ENCODE results near the gene ROBO2. TPM values are rescaled to one million over a fixed set of nuclear protein-coding genes. Genes with fewer than 3 reads are reported as not detected.

ROBO2 gene
- total RNA-seq, 2 experiments from 2014 or later: not detected

DNA sequence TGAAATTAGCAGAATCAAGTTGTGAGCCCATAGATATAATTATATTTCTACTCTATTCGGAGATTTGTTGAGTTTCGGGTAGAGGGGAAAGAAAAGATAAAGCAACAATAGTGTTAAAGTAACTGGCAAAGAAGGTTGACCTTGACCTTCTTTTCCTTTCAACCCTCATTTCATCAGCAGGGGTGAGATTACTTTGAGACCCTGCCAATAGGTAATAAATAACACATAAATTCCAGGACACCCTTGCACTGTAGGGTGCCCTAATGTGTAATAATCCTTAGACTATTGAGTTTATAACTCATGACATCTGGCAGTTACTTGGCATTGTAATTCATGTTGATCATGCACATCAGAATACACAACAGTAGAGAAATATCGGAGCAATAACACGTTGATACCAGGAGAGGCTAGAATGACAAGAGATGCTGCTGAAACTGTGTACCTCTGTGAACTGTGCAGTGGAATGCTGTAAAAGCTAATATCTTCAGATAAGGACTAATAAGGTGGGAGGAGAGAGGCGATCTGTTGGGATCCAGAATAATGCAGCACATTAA, 426.7 kb downstream of the ROBO2 start:
- CTCF ChIA-PET: no interaction called here
- Mint-ChIP-seq H3K36me3 (ENCODE audit: low read depth) (no peaks in the 10 kb centered on the region), H3K4me1 (ENCODE audit: low read depth) (no peaks in the 10 kb centered on the region), H3K27me3 (ENCODE audit: low read depth) (no peaks in the 10 kb centered on the region), H3K27ac (no peak overlapping the region), H3K9me3 (peaks cover 10% of the 10 kb centered on the region), H3K4me3 (no peak overlapping the region)
- intact Hi-C loops (cut with micrococcal nuclease): no loop called here
- DNase-seq: no peak

DNA sequence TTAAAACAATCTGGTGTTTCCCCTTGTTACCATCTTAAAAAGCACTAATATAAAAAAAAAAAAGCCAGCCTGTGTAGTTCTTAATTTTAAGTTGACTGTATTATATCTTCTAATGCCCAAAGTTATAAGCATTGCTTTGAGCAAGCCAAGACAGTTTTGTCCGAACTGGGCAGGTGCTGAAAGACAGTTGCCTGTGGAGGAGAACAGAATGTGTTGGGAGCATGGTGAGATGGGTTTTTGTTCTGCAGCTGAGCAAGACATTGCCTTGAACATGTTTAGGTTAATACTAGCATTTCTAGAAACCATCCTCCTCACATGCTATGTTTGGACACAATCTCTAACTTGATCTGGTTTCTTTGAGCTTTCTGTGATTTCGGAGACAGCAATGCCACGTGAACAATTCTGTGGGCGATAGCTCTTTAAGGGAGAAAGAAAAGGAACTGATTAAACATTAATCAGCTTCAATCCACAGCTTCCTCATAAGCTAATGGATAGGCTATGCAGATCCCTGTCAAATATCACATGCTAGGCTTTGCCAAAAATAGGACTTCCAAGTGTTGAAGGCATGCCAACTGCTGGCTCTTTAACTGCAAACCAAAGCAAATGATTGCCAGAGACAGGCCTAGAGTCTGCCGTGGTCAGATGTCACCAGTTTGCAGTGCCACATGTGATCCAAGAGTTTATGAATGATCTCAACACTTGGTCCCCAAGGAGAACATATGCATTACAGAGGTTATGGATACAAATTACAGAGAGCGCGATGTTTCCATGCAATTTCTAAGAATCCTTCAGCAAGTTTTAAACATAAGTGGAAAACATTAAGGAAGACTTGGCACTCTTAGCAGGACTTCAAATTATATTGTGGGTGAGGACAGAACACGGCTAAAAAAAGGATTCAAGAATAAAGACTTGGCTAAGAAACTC, 428.1 kb downstream of the ROBO2 start:
- no peak for DNase-seq
- intact Hi-C loops (cut with micrococcal nuclease): no loop called here
- no peaks in the 10 kb centered on the region for H3K4me1 Mint-ChIP-seq (ENCODE audit: low read depth)
- peaks cover 16% of the 10 kb centered on the region for H3K9me3 Mint-ChIP-seq
- no peaks in the 10 kb centered on the region for H3K36me3 Mint-ChIP-seq (ENCODE audit: low read depth)
- no peaks in the 10 kb centered on the region for H3K27me3 Mint-ChIP-seq (ENCODE audit: low read depth)
- no peak overlapping the region for H3K27ac Mint-ChIP-seq
- H3K4me3 Mint-ChIP-seq: no peak overlapping the region
- CTCF ChIA-PET: no interaction called here

DNA sequence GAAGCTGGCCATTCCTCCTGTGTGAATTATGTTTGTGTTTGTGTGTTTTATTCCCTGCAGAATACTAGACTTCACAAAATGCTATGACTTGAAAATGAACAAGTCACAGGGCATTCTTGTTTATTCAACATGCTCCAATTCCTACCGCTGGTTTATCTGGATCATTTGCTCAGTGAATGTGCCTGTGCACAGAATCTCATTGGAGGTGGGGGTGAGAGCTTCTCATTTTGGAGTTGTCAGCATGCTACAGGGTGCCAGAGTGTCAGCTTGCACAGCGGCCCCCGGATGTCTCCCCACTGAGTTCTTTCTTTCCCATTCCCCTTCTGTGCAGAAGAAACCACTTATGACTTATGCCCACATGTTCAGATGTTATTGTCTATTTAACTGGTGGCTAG, 428.7 kb downstream of the ROBO2 start:
- no peaks in the 10 kb centered on the region for H3K36me3 Mint-ChIP-seq (ENCODE audit: low read depth)
- peaks cover 16% of the 10 kb centered on the region for H3K9me3 Mint-ChIP-seq
- H3K4me1 Mint-ChIP-seq (ENCODE audit: low read depth): no peaks in the 10 kb centered on the region
- H3K4me3 Mint-ChIP-seq: no peak overlapping the region
- no peaks in the 10 kb centered on the region for H3K27me3 Mint-ChIP-seq (ENCODE audit: low read depth)
- DNase-seq: no peak
- no peak overlapping the region for H3K27ac Mint-ChIP-seq
- intact Hi-C loops (cut with micrococcal nuclease): no loop called here
- CTCF ChIA-PET: no interaction called here

DNA sequence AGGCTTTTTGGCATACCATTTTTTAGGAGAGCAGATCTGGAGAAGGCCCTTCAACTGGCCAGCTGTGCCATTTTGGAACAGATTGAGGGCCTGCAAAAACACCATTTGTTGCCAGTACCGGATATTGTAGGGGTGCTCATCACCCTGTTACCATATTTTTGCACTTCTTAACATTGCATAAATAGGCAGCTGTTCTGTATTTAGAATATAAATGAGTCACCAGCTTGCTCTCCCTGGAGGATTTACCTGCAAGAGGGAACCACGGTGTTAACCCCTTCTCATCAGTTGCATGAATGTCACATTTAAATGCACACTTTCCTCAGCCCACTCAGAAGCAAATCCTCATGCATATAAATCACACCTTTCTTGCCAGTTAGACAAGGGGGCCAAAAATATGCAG, 435.6 kb downstream of the ROBO2 start:
- CTCF ChIA-PET: interaction anchor here (0.6 kb wide), 1 partner anchor 32 kb away, joined by 4 read pairs; no protein-coding TSS in a partner anchor
- no peak for DNase-seq
- H3K4me3 Mint-ChIP-seq: no peak overlapping the region
- intact Hi-C loops (cut with micrococcal nuclease): no loop called here
- H3K36me3 Mint-ChIP-seq (ENCODE audit: low read depth): no peaks in the 10 kb centered on the region
- peaks cover 17% of the 10 kb centered on the region for H3K9me3 Mint-ChIP-seq
- H3K27me3 Mint-ChIP-seq (ENCODE audit: low read depth): no peaks in the 10 kb centered on the region
- no peaks in the 10 kb centered on the region for H3K4me1 Mint-ChIP-seq (ENCODE audit: low read depth)
- no peak overlapping the region for H3K27ac Mint-ChIP-seq

DNA sequence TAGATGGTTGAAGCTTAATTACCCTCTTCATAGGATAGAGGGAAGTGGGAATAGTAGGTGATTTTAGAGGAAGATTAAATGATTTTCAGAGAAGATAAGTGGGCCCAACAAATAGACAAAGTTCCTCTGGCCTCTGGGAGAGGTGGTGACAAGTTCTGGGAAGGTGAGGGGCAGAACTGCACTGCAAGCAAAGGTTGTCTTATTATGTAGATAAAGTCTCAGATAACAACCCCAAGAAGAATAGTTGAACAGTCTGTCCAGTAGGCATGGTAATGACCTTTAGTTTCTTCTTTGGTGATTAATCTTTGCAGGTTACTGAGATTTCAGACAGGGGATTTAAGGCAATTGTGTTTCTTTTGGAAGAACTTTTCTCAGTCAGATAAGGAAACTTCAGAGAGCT, 439.1 kb downstream of the ROBO2 start:
- no peaks in the 10 kb centered on the region for H3K27me3 Mint-ChIP-seq (ENCODE audit: low read depth)
- no peak overlapping the region for H3K4me3 Mint-ChIP-seq
- no peaks in the 10 kb centered on the region for H3K36me3 Mint-ChIP-seq (ENCODE audit: low read depth)
- intact Hi-C loops (cut with micrococcal nuclease): no loop called here
- peaks cover 10% of the 10 kb centered on the region for H3K9me3 Mint-ChIP-seq
- no peak for DNase-seq
- no peak overlapping the region for H3K27ac Mint-ChIP-seq
- CTCF ChIA-PET: no interaction called here
- H3K4me1 Mint-ChIP-seq (ENCODE audit: low read depth): no peaks in the 10 kb centered on the region

DNA sequence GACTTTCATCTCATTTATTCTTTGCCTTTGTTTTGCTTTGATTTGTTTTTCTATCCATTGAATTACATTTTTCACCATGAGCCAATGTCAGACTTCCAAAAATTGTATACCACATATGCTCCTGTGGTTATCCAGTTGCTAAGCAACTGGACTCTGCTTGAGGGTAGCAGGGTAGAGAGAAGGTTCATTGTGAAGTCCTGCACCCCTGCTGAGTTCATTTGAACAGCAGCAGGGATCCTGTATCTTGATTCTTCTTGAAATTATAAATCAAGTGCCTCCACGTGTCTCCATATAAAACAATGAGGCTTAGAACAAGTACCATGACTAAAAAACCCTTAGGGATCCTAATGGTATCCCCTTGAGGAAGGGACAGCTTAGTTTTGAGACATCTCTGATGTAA, 449.3 kb downstream of the ROBO2 start:
- Mint-ChIP-seq H3K4me3 (no peak overlapping the region), H3K9me3 (peaks cover 20% of the 10 kb centered on the region), H3K4me1 (ENCODE audit: low read depth) (no peaks in the 10 kb centered on the region), H3K27me3 (ENCODE audit: low read depth) (no peaks in the 10 kb centered on the region), H3K36me3 (ENCODE audit: low read depth) (no peaks in the 10 kb centered on the region), H3K27ac (no peak overlapping the region)
- DNase-seq: no peak
- intact Hi-C loops (cut with micrococcal nuclease): no loop called here
- CTCF ChIA-PET: no interaction called here

DNA sequence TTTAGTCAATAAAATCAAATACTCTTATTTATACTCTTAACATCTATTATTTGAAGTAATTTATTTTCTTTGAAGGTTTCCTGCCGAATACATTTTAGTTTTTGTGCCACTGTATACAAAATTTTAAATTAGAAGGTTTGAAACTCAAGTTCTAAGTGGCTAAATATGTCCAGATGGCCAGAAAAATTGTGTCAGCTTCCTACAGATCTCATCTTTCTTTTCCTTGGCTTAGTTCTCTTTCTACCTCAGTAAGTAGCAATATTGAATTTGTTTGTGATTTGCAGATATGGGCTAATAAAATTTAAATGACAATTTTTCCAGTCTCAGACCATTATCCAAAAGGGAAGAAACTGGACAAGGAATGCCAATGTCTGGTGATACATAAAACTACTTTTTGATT, 452.1 kb downstream of the ROBO2 start:
- CTCF ChIA-PET: no interaction called here
- H3K4me3 Mint-ChIP-seq: no peak overlapping the region
- H3K9me3 Mint-ChIP-seq: peaks cover 13% of the 10 kb centered on the region
- no peaks in the 10 kb centered on the region for H3K4me1 Mint-ChIP-seq (ENCODE audit: low read depth)
- H3K36me3 Mint-ChIP-seq (ENCODE audit: low read depth): no peaks in the 10 kb centered on the region
- no peak overlapping the region for H3K27ac Mint-ChIP-seq
- no peak for DNase-seq
- H3K27me3 Mint-ChIP-seq (ENCODE audit: low read depth): no peaks in the 10 kb centered on the region
- intact Hi-C loops (cut with micrococcal nuclease): no loop called here

DNA sequence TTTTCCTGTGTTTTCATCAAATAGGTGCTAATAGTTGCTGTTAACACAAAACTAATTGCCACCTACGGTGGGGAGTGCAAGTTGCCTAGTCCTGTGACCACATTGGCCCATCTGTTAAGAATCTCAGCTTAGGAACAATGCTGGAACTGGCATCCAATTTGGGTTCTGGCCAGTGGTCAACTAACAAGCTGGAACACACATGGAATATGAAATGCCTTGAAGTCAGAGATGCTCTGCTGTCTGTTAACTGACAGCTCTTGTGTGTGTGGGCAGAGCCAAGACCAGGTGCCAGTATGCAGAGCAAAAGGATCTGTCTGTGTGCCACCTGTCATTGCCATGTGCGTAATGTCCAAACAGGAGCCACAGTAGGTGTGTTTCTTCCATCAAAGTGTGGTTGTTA, 460.8 kb downstream of the ROBO2 start:
- intact Hi-C loops (cut with micrococcal nuclease): no loop called here
- Mint-ChIP-seq H3K9me3 (no peaks in the 10 kb centered on the region), H3K4me1 (ENCODE audit: low read depth) (no peaks in the 10 kb centered on the region), H3K27me3 (ENCODE audit: low read depth) (no peaks in the 10 kb centered on the region), H3K36me3 (ENCODE audit: low read depth) (no peaks in the 10 kb centered on the region), H3K4me3 (no peak overlapping the region), H3K27ac (no peak overlapping the region)
- no peak for DNase-seq
- CTCF ChIA-PET: no interaction called here

DNA sequence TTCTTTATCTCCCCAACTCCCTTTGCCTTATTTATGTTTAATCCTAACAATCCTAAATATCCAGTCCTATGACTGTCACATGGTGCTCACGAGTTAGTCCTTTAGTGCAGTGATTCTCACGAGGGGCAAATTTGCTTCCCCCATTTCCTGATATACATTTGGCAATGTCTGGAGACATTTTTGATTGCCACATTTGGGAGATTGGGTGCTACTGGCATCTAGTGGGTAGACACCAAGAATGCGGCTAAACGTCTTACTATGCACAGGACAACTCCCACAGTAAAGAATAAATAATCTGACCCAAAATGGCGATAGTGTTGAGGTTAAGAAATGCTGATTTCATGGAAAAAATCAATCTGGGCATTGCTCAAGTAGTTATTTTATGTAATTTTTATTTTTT, 466.5 kb downstream of the ROBO2 start:
- Mint-ChIP-seq H3K27me3 (ENCODE audit: low read depth) (no peaks in the 10 kb centered on the region), H3K9me3 (peaks cover 1% of the 10 kb centered on the region), H3K4me1 (ENCODE audit: low read depth) (no peaks in the 10 kb centered on the region), H3K36me3 (ENCODE audit: low read depth) (no peaks in the 10 kb centered on the region), H3K4me3 (no peak overlapping the region), H3K27ac (no peak overlapping the region)
- CTCF ChIA-PET: no interaction called here
- no peak for DNase-seq
- intact Hi-C loops (cut with micrococcal nuclease): no loop called here

DNA sequence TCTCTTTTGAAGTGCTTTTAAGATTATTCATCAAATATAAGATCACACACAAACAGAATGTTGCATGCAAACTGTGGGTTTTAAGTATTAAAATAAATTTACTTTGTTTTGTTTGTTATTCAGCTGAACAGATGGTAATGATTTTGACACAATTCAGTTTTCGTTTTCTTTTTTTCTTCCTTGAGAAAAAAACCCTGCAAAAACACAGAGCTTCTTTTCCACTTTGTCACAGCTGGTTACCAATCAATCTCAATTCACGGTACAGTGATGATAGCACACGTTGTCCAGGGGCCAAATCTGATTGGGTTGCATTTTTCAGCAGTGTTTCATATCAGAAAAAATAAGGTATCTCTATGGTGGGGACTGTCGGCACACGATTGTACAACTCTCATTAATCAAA, 473.6 kb downstream of the ROBO2 start:
- Mint-ChIP-seq H3K9me3 (peaks cover 7% of the 10 kb centered on the region), H3K36me3 (ENCODE audit: low read depth) (no peaks in the 10 kb centered on the region), H3K4me3 (no peak overlapping the region), H3K27ac (no peak overlapping the region), H3K27me3 (ENCODE audit: low read depth) (no peaks in the 10 kb centered on the region), H3K4me1 (ENCODE audit: low read depth) (no peaks in the 10 kb centered on the region)
- CTCF ChIA-PET: no interaction called here
- no peak for DNase-seq
- intact Hi-C loops (cut with micrococcal nuclease): no loop called here

DNA sequence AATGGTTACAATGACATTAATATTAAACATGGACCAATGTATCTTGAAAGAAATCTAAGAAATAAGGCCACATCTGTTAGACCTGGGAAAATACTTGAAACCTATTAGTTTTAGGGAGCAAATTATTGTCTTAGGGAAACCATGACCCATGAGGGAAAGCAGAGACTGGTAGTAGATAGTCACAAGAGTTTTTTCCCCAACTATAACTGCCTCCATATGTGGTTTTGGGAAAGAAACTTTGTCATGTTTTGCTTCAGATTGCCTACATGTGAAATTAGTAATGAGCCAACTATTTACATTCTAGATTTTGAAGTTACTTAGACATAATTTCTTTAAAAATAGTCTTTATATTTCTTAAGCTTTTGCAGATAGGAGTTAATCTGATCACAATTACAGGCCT, 474.9 kb downstream of the ROBO2 start:
- intact Hi-C loops (cut with micrococcal nuclease): no loop called here
- Mint-ChIP-seq H3K27ac (no peak overlapping the region), H3K9me3 (peaks cover 10% of the 10 kb centered on the region), H3K4me1 (ENCODE audit: low read depth) (no peaks in the 10 kb centered on the region), H3K4me3 (no peak overlapping the region), H3K27me3 (ENCODE audit: low read depth) (no peaks in the 10 kb centered on the region), H3K36me3 (ENCODE audit: low read depth) (no peaks in the 10 kb centered on the region)
- CTCF ChIA-PET: no interaction called here
- DNase-seq: no peak

DNA sequence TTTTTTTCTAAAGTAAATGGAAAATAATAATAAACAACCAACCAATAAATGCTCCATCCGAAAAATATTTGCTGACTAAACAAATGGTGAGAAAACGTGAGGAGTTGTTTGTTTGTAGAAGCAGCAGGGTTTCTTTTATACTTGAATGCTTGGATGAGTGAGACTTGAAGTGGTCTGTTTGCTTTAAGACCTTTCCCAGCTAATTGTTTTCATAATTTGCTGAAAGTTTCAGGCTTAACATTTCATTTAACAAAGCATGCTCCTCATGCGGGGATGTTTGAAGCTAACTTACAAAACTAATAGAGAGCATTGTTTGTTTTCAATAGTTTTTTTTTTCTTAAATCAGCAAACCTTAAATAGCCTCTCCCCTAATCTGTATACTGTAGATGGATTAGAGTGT, 484.6 kb downstream of the ROBO2 start:
- Mint-ChIP-seq H3K27ac (no peak overlapping the region), H3K4me1 (ENCODE audit: low read depth) (no peaks in the 10 kb centered on the region), H3K36me3 (ENCODE audit: low read depth) (no peaks in the 10 kb centered on the region)

DNA sequence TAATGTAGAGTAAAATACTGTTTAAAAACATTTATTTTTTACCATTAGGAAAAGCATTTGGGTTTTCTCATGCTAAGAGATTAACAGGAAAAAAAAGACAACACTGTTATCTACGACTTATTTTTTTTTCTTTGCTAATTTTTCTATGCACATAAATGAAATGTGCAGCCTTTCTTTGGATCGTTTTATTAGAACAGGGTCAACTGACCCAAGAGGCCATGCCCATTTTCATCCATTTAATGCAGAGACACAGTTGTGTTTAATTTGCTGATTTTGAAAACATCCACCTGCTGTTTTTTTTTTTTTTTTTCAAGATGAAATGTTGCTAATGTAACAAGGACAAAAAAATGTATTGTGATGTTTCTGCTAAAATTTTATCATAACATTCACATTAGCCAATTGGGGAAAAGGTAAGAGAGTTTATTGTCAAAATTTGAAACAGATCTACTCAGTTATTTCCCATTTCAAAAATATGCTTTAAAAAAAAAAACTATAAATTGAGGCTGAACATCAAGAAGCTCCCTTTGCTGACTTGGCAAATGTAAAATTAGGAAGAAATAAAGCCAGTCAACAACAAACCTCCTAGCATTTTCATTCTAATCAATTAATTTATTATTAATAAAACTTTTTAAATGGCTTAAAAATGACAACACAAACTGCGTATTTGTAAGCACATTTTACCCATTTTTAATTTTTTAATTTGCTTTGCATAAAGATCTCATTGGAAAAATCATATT, 485.2 kb downstream of the ROBO2 start:
- Mint-ChIP-seq H3K9me3 (peaks cover 8% of the 10 kb centered on the region), H3K36me3 (ENCODE audit: low read depth) (no peaks in the 10 kb centered on the region), H3K27ac (no peak overlapping the region), H3K4me1 (ENCODE audit: low read depth) (no peaks in the 10 kb centered on the region), H3K27me3 (ENCODE audit: low read depth) (no peaks in the 10 kb centered on the region), H3K4me3 (no peak overlapping the region)
- DNase-seq: no peak
- CTCF ChIA-PET: no interaction called here
- intact Hi-C loops (cut with micrococcal nuclease): no loop called here

More for the DNA sequence above, 484.6 kb downstream of the ROBO2 start:
- no peak overlapping the region for H3K4me3 Mint-ChIP-seq
- intact Hi-C loops (cut with micrococcal nuclease): no loop called here
- peaks cover 12% of the 10 kb centered on the region for H3K9me3 Mint-ChIP-seq
- H3K27me3 Mint-ChIP-seq (ENCODE audit: low read depth): no peaks in the 10 kb centered on the region
- CTCF ChIA-PET: no interaction called here
- DNase-seq: no peak
